GM21526 (cell line): ENCODE results near the gene IPPK.

ENCODE experiments used
- ATAC-seq: cut with Tn5 transposase; IDR thresholded peaks from one replicate; pipeline ENCODE4 v1.9.1; 2021; ENCODE audit warnings: moderate library complexity; ENCODE audit not compliant: unreplicated experiment, low FRiP score

Gene IPPK

DNA sequence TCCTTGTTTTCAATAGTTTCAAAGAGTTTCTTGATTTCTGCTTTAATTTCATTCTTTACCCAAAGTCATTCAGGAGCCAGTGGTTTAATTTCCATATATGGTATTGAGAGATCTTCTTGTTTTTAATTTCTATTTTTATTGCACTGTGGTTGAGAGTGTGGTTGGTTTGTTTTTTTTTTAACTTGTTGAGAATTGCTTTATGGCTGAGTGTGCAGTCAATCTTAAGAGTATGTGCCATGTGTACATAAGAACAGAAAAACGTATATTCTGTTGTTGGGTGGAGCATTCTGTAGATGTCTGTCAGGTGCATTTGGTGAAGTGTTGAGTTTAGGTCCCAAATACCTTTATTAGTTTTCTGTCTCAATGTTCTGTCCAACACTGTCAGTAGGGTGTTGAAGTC lies 26.7 kb upstream of the IPPK start:
- ATAC-seq: no peak

DNA sequence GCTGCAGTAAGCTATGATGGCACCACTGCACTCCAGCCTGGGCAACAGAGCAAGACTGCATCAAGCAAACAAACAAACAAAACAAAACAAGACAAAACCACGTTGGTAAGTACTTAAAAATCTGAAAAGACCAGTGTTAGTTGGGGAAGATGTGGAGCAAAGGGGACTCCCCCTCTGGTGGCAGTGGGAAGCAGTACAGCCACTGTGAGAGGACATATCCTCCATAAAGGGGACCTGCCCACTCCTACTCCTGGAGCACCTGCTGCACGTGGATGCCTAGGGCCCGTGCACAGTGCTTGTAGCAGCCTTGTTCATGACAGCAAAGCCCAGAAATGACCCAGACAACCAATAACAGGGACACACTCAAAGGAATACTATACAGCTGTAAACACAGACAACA lies 17.0 kb upstream of the IPPK start:
- no peak for ATAC-seq

DNA sequence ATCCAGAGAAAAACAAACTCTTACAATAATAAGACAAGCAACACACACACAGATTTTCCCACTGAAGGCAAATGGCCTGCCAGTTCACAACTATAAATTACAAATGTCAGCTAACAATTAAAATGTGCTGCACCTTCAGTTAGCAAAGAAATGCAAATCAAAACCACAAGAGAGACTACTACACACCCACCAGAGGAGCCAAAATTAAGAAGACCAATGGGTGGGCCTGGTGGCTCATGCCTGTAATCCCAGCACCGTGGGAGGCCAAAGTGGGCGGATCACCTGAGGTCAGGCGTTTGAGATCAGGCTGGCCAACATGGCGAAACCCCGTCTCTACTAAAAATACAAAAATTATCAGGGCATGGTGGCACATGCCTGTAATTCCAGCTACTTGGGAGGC lies 15.1 kb upstream of the IPPK start:
- ATAC-seq: no peak

DNA sequence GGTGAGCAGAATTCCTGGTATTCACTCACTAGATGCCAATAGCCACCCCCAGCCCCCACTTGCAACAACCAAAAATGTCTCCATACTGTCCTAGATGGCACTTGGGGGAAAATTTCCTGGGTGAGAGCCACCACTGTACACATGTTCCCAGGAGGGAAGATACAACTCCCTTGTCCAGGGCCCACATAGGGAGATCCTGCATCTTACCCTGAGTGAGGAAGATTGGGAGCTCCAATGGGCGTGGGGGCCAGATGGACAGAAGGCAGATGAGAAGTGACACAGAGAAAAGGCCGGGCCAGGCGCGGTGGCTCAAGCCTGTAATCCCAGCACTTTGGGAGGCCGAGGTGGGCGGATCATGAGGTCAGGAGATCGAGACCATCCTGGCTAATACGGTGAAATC lies 12.3 kb upstream of the IPPK start:
- ATAC-seq: no peak

DNA sequence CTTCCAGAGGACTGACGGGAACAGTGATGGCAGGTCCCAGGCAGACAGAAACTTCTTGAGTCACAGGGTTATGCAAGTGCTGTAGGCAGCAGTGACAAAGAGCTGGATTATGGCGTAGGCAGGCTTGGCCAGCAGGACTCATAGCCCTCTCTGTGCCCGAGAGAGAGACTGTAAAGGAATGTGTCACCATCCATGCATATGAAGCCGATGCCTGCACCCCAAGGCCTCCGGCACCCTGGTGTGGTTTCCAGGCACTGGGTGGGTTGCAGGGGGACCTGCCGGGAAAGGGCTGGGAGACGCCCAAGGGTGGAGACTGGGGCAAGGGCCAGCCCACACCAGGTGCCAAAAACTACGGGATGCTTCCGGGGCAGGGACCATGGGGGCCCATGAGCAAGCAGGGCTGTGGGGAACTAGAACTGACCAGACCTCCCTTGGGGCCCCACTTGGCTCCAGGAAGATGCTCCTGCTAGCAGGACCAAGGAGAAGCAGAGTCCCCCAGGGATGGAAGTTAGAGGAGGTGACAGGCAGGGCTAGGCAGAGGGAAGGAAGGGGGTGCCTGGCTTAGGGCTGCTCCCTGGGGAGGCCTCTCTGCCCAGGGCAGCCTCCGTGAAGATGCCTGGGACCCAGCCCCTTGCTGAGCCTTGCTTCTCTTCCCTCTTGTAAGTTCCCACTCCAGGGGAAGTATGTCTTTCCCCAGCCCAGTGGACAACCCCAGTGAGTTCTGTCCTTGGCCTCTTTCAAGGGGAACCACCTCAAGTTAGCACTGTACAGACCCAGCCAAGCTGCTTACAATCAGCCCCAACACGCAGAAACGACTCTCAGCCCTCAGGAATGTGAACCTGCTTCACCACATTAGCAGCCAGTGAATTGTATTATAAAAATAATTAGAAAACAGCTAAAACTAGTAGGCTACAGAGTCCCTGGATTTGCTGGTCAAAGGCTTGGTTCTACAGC lies 10.5 kb upstream of the IPPK start:
- ATAC-seq: no peak

DNA sequence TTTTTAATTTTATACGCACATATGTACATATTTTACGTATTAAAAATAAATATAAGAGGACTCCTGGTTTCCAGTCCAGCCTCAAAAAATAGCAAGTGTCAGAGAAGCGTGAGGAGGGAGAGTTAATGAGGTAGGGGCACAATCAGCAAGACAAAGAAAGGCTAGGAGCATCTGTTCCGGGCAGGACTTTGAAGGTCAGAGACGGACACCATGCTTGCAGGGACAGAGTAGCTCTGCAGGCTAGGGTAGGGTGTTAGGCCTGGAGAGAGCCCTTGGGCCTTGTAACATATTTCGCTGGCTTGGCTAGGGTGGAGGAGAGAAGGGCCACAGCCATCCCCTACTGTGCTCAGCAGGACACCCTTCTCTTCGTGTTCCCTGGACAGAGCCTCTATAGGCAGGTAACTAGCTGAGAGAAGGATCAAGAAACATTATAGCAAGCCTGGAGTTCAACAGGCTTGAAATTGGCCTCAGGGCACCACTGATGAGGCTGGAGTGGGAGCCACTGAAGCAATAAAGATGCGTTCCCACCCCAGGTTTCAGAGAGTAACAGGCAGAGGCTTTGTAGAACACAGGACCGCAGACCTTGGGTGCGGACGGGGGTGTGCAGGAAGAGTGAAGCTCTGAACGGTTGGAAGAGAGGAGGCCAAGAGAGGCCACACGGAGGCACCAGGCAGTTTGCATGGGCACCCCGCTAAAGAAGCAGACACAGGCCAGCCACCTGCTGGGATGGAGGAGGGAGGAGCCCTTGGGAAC lies 9.7 kb upstream of the IPPK start:
- no peak for ATAC-seq

DNA sequence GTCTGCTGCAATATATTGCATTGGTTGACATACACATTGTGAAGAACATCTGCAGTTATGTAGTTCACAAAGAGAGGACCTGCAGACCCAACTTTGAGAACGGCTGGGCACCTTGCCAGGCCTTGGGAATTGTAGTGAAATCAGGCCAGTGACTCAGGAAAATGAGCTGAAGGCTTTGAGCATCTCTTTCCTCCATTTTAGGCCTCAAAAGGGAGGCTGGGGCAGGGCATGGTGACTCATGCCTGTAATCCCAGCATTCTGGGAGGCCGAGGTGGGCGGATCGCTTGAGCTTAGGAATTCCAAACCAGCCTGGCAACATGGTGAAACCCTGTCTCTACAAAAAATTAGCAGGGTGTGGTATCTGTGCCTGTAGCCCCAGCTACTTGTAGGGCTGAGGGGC lies 1.4 kb upstream of the IPPK start:
- no peak for ATAC-seq

DNA sequence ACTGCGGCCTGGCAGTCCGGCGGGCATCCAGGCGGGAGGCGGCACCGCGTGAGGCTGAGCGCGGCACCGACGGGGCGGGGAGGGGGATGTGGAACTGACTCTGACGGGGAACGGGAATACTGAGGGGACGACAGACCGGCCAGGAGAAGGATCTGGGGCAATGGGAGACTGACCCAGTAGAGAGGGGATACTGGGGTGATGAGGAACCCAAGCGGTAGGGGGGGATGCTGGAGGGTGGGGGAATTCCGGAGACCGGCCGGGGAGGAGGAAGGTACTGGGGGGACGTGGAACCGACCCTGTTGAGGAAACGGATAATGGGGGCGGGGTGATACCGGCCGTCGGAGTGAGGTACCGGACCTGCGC lies 423 bp downstream of the IPPK start:
- ATAC-seq: peak; percentile 4

DNA sequence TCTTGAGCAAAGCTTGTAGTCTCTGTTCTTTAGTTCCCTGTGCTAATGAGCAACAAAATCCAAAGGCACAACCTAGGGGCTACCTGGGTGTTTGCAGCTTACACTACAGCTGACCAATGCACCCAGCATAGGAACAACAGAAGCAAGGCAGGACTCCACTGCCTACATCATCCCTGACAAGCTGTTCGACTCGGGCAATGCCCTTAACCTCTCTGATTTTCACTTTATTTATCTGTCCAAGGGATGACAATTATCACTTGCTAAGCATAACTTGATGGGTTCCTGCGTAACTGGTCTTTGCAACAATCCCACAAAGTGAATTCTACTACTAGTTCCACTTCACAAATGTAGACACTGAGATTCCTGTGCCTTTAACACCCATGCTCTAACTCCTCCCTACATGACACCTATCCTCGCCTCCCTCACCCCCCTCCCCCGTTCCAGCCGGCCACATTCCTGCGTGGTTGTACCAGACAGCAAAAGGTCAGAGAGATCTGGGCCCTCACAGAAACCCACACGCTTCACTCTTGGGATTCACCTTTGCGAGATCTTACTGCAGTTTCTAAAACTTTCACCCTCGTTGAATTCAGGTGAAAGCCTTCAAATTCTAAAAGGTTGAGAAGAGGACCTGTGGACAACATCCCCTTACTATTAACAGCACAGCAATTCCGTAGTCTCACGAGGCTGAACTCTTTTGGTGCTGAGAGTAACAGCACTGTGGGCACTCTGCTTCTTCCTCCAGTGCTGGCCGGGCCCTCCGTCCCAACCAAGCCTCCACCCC lies 995 bp downstream of the IPPK start:
- no peak for ATAC-seq

DNA sequence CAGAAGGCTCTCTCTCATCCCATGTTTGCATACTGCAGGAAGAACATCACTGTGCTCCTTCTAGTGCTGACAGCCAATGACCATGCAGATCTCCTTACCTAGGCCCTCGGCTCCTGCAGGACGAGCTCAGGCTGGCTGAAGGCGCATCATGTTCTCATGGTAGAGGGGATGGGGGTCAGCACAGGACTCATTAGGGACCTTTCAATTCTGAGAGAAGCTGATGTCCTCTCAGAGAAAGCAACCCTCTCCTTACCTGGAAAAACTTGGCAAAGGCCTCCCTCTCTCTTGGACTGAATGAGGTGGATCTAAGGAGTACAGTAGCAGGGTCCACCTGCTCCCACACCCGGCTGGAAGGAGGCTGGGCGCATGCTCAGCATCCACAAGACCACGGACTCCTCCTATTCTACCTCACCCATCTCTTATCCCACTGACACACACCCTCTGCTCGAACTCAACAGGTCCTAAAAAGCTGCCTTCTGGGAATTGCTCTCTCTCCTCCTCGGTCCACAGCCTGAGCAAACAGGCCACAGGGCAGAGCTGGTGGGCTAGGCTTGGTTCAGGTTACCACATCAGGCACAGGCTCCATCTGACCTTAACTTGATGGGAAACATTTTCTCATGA lies 2.9 kb downstream of the IPPK start:
- no peak for ATAC-seq

DNA sequence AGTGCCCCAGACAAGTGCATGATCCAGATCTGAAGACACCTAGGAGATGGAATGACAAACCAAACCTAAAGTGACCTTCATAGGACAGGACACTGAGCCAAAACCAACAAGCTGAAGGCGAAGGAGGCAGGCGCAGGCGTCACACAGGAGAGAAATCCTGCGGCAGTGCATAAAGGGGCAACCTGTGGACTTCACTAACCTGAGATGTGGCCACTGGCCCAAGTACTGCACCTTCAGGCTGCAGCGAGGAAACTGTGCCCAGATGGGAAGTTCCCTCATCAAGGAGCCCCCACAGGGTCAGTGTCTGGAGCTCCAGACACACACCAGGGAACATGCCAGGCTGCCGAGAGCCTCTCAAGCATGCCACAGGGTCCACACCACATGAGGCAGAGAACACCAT lies 3.7 kb downstream of the IPPK start:
- no peak for ATAC-seq

DNA sequence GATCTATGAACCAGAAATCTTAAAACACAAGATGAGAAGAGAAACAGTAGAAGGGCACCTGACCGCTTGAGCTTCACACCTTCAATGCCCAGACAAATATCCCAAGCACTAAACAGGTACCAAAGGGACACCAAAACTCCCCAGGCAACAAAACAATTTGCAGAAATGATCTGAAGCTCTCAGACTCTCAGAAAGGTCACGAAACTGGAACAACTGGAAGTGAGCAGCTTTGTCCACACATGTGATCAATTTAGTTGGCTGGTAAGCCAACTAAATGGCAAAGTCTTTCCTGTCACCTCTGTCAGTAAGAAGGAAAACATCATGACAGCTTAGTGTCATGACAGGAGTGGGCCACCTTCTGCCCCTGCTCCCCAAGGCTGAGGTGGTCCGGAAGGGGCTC lies 4.1 kb downstream of the IPPK start:
- no peak for ATAC-seq

DNA sequence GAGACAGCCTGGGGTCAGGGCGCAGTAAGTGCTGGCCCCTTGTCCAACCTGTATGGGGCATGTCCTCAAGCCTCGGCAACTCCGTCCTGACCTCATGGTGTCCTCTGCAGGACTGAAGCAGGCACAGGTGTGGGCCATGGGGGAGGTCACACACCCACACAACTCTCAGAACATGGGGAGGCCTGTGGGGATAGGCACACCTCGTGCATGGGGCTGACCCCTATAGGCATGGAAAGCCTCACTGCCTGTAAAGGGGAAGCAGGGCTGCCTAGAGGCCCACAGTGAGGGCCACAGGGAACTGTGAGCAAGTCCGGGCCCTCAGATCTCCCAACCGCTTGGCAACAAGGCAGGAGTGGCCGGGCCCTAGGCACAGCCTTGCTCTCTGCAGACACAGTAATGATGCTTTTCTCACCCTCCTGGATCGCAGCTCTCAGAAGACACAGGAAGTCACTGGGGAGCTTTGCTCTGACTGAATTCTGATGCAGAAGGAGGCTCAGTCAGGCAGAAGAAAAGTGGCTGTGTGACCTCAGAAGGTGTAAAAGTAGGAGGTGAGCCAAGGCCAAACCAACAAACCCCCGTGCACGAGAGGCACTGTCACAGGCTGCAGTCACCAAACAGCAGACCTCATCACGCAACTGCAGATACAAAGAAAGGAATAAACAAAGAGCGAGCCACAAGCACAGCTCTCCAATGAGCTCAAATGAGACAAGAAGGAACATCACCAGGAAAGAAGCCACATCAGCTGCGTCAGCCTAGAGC lies 5.4 kb downstream of the IPPK start:
- ATAC-seq: no peak

DNA sequence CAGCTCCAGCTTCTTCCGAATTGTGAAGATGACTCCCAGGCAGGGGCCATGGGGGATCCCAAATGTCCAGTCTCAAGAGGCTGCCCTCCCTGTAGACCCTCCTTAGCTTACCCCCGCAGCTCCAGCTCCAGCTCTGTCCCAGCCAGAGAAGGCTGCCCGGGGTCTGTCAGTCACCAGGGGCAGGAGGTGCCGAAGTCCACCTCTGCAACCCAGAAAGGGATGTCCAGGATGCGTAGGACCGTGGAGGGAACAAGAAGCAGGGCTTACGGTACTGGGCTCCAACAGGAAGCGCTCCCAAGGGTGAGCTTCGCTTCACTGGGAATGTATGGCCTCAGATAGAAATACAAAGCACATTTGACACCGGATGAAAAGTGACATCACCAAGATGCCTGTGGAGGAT lies 6.0 kb downstream of the IPPK start:
- no peak for ATAC-seq

DNA sequence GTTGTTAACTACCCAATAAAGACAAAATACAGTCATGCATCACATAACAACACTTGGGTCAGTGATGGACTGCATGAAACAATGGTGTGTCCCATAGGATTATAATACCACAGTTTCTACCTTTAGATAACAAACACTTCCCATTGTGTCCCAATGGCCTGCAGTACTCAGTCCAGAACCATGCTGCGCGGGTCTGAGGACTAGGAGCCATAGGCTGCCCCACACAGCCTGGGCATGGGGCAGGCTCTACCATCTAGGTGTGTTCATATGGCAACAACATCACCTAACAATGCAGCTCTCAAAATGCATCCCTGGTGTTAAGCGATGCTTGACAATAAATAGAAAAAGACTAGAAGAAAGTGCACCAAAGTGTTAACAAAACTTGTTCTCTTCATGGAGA lies 6.8 kb downstream of the IPPK start:
- no peak for ATAC-seq

DNA sequence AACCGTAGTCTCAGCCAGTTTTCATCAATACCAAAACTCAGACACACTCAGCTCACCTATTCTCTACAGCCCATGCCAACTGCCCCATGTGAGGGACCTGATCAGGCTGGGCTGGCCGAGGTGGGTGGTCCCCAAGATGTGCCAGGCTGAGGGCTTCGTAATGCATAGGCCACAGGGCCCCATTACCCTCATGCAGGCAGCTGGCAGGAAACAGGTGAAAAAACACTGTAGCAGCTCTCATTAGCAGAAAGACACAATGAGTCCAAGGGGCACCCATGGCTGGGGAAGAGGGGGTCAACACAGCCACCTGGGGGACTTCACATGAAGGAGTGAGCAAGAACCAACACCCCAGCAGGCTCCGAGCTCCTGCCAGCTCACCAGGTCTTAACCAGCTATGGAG lies 8.2 kb downstream of the IPPK start:
- ATAC-seq: no peak

DNA sequence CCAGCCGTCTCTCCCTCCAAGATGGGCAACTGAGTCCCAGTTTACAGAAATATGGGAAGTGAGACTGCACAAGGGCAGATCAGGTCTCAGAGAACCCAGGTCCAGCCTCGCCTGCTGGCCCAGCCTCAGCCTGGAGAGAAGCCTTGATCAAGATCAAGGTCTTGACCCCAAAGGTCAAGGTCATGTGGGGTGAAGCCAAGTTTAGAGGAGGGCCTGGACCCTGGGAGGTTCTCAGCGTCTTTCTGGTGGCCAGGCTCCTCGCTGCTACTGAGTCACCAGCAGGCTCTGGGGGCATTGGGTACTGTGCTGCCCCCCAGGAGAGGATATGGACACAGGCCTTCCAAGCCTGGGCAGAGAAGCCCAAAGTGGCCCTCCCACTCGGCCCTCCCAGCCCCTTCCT lies 8.8 kb downstream of the IPPK start:
- ATAC-seq: no peak

DNA sequence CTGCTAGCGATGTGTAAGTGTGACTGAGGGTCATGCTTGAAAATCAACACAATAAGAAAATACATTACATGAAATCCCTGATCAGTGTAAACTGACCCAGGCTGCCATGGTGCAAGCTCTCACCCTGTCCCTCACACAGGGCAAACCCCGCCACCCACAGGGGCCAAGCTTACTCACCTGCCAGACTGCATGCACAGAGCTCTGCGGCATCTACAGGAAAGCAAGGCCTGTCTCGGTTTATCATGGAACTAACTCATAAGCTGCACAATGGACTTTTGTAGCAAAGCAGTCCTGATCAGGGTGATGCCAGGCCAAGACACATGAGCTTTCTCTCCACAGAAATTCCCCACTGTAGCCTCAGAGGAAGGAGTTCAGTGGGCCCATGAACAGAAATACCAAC lies 9.7 kb downstream of the IPPK start:
- no peak for ATAC-seq

DNA sequence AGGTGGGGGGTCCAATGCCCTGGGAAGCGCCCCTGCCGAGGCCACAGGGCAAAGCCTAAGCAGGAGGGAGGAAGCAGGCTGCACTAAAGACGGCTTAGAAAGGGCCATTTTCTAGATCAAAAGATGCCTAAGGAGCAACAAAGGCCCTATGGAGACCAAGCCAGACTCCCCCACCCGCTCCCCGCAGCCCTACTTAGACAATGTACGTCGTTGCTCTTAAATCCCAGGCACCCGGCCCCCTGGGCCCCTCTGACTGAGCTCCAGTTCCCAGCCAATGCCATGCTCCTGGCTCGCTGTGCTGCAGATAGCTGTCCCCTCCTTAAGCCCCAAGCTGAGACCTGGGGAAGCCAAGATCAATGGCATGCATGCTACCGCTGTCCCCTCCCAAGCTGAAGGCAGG lies 10.3 kb downstream of the IPPK start:
- no peak for ATAC-seq

DNA sequence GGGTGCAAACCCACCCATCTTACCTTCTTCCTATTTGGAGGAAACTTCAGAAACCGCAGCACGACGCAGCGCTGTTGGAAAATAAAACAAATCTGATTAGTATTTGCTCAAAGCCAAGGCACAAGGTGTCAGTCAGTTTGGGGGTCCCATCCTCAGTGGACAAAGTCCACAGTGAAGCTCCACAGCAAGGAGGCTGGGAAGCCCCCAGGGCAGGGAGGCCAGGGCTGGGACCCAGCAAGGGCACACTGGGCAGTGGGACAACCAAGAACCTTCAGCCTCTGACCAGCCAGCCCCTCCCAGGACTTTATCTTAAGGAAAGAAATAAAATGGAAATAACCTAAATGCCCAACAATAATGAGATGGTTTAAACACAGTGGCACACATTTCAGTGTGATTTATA lies 11.3 kb downstream of the IPPK start:
- no peak for ATAC-seq
